Fibroblast of pulmonary artery (primary cell): Measurements from ENCODE around the gene CENPX.
A peak's percentile ranks its signal among the peaks of the same experiment; 100 is the strongest.
"Not testable (repeated sequence)": the region's sequence is repeated elsewhere in the genome, so short reads cannot be mapped to it uniquely, and the experiment has no call there.

Experiments used
- DNase-seq: peaks from one replicate; pipeline ENCODE4 v3.0.0-alpha.2; 2010; ENCODE audit warnings: low read depth
- H3K4me3 ChIP-seq: replicated peaks from 2 replicates; pipeline ENCODE4 v1.5.1; 2011; ENCODE audit warnings: low read depth, mild to moderate bottlenecking, control low read depth, low read length, moderate library complexity
- TF ChIP-seq, protein P1 (sequence below): IDR thresholded peaks from 2 replicates; pipeline ENCODE4 v1.5.1; 2011; ENCODE audit warnings: mild to moderate bottlenecking, control low read depth, low read length, inconsistent platforms; ENCODE audit errors: missing control alignments

Gene CENPX

DNA sequence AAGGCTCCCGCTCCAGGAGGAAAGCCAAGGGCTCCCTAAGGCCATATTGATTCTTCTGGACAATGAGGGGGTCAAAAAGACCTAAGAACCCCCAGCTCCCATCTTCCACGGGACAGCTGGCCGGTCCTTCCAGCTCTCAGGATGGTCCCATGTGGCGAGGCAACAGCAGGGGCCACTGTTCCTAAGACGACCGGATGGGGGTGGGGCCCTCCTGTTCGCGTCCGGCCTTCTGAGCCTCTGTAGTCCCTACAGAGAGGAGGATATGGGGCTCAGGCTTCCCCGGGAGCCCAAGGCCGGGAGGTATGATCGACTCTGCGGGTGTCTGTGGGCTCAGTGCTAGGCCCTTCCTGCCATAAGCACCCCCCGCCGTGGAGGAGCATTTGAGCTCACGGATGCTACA is 20.8 kb upstream of the CENPX start:
- H3K4me3 ChIP-seq: no peak overlapping the region
- DNase-seq: no peak
- TF ChIP-seq, protein P1, sequence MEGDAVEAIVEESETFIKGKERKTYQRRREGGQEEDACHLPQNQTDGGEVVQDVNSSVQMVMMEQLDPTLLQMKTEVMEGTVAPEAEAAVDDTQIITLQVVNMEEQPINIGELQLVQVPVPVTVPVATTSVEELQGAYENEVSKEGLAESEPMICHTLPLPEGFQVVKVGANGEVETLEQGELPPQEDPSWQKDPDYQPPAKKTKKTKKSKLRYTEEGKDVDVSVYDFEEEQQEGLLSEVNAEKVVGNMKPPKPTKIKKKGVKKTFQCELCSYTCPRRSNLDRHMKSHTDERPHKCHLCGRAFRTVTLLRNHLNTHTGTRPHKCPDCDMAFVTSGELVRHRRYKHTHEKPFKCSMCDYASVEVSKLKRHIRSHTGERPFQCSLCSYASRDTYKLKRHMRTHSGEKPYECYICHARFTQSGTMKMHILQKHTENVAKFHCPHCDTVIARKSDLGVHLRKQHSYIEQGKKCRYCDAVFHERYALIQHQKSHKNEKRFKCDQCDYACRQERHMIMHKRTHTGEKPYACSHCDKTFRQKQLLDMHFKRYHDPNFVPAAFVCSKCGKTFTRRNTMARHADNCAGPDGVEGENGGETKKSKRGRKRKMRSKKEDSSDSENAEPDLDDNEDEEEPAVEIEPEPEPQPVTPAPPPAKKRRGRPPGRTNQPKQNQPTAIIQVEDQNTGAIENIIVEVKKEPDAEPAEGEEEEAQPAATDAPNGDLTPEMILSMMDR: no peak

DNA sequence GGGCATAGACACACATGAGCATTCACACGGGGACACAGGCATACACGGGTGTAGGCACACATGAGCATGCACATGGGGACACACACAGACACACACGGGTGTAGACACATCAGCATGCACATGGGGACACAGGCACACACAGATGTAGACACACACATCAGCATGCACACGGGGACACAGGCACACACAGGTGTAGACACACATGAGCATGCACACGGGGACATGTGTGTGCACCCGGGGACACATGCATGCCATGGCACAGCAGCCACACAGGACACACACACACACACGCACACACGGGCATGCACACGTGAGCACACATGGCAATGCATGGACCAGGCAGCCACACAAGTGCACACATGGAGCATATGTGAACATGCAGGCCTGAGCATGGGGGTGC is 20.0 kb upstream of the CENPX start:
- TF ChIP-seq, protein P1: no peak
- DNase-seq: no peak
- no peak overlapping the region for H3K4me3 ChIP-seq

DNA sequence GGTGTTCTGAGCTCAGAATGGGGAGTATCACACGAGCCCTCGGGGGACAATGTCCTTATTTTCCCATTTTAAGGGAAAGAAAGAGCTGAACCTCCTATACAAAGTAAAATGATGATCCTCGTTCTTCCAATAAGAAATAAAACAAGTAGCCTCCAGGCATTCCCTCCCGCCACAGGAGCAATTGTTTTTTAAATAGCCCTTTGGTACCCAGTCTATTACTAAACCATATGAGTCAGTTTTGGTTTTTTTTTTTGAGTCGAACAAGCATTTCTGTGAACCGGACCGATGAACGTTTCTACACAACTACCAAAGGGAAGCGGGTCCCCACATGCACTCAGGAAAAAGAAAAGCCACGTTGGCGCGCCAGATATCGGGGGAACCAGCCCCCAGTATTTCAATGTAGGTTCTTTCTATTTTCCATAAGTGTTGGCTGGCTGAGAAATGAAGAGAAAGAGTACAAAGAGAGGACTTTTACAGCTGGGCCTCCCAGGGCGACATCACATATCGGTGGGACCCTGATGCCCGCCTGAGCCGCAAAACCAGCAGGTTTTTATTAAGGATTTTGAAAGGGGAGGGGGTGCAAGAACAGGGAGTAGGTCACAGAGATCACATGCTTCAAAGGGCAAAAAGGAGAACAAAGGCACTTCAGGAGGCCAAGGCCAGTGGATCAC is 18.6 kb upstream of the CENPX start:
- no peak overlapping the region for H3K4me3 ChIP-seq
- TF ChIP-seq, protein P1: no peak
- DNase-seq: no peak

DNA sequence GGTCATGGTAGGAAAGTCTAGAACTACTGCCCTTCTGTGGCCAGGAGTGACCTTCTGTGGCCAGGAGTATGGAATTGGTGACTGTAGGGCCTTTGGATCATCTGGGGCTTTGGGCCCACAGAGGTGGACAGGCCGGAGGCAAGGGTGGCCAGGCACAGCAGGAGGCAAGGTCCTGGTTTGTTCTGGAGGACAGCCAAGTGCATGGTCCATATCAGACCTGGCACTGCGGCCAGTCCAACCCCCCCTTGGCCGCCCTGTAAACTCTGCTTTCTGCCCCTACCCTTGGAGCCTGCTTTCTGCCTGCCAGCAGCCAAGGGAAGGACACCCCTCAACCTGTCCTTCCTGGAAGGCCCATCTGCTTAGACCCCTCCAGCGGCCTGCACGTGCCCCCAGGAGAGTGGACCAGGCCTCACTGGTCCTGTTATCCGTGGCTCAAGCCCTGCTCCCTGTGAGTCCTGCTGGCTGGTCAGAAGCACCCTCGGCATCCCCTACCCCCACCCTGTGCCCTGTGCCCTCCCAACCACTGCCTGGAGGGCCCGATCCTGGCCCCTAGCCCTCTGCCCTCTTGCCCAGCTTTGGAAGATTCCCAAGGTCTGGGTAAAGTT is 17.1 kb upstream of the CENPX start:
- no peak for DNase-seq
- TF ChIP-seq, protein P1: no peak
- H3K4me3 ChIP-seq: no peak overlapping the region

DNA sequence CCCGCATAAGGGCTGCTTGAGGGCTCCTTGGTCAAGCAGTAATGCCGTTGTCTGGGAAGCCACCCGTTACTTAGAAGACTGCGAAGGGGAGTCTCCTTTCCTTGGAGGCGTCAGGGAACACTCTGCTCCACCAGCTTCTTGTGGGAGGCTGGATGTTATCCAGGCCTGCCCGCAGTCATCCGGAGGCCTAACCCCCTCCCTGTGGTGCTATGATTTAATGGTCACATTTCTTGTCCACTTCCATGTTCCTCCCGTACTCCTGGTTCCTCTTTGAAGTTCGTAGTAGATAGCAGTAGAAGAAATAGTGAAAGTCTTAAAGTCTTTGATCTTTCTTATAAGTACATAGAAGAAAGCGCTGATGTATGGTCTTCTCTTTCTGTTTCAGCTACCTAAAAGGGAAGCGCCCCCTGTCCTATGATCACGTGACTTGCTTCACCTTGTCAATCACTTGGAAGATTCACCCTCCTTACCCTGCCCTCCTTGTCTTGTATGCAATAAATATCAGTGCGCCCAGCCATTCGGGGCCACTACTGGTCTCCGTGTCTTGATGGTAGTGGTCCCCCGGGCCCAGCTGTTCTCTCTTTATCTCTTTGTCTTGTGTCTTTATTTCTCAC is 16.2 kb upstream of the CENPX start:
- not testable (repeated sequence) for H3K4me3 ChIP-seq, DNase-seq

DNA sequence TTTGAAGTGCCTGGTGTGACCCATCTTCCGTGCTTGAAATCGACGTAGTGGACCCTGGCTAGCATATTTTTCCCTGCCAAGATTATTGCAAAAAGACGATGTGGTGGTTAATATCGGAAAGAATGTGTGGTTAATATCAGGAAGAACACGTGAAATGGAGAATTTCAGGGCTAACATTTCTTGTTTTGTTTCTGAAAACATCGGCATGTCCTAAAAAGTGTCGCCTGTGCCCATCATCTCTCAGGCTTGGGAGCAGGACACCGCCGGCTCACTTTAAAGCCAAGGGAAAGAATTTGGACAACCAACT is 15.2 kb upstream of the CENPX start:
- TF ChIP-seq, protein P1: no peak
- no peak for DNase-seq
- H3K4me3 ChIP-seq: peak overlapping the region; percentile 67

DNA sequence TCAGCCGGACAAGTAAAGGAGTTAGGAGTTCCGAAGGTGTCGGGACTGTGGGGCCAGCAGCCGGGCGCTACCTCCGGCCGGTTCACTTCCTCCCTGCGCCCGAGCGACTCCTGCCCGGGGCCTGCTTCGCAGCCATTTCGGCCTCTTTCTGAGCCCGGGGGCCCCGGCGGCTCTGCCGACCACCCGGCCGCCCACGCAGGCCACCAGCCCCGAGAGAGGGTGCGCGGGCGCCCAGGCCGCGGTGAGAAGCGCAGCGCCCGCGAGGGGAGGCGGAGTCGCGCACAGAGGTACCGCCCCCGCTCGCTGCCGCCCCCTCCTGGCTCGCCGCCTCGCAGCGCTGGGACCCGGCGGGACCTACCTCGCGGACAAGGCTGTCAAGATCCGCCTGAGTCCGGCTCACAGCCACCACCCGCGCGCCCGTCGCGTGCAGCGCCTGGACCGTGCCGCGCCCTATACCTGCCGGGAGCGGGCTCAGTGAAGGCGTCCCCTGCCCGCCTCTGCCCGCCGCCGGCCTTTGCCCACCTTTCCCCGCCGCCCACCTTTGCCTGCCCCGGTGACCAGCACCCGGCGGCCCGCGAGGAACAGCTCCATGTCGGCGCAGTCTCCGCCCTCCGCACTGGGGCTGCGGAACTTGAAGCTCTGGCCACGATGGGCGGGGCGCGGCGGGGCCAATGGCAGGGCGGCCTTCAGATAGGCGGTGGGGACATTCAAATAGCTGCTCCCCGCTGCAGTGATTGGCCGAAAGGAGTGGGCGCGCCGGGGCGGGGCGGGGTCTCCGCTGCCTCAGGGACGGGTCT is 14.6 kb upstream of the CENPX start, which contains the start of gene DCXR:
TSS of gene DCXR (minus strand) at position 606 of the 797 bp plus-strand sequence. CDS start at position 591, 15 bp downstream.
- TF ChIP-seq, protein P1: peak; percentile 34
- H3K4me3 ChIP-seq: peak within 1 kb of the TSS; percentile 67
- DNase-seq: peak; percentile 95
